HG03097 (cell line): ENCODE results near the gene EFCAB3.
"Not testable (repeated sequence)": the region's sequence is repeated elsewhere in the genome, so short reads cannot be mapped to it uniquely, and the experiment has no call there.

Source experiments
- ATAC-seq: cut with Tn5 transposase; IDR thresholded peaks from one replicate; pipeline ENCODE4 v1.9.1; 2021; ENCODE audit not compliant: unreplicated experiment, low FRiP score

Gene EFCAB3

GRCh38 chr17:62380253-62380652 lies at the start of gene EFCAB3:
Gene EFCAB3 (plus strand): TSS chr17:62380553. CDS start chr17:62382980, 2,427 bp downstream.
- no peak for ATAC-seq

- no peak for ATAC-seq
These were observed 43.8 kb upstream of the EFCAB3 start for GRCh38 chr17:62336527-62336926.

DNA sequence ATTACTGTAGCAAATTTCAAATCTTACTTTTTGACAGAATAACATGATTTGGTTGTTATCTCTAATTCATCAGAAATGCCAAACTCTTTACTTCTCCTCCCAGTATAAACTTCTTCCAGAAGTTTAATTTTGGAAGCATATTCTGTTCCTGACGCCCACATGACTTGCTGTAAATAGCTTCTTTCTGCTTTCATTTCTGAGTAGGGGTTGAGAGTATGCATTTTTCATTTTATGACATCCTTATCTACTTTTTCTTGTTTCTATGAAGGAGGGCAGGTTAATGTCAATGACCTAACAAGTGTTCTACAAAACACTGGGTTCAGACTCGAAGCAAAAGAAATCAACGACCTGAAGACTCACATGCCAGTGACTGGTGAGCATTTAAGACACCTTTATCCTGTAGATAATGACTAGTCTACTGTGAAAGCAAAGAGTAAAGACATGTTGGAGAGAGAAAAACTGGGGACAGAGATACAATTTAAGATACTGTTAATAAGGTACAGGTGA lies 36.5 kb upstream of the EFCAB3 start:
- ATAC-seq: no peak

- ATAC-seq: no peak
These were observed 29.2 kb upstream of the EFCAB3 start for GRCh38 chr17:62351176-62351575.

- ATAC-seq: no peak
These were observed 14.2 kb upstream of the EFCAB3 start for GRCh38 chr17:62366191-62366590.

DNA sequence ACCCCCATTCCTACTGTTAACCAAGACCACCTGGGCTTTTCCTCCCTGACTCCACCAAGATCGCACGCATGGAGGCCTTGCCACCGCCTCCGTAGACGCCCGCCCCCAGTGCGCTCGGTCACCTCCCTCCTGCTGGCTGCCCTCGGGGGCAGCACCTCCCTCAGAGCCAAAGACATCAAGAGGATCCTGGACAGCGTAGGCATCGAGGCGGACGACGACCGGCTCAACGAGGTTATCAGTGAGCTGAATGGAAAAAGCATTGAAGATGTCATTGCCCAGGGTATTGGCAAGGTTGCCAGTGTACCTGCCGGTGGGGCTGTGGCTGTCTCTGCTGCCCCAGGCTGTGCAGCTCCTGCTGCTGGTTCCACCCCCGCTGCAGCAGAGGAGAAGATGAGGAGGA lies 1.2 kb downstream of the EFCAB3 start:
- no peak for ATAC-seq

DNA sequence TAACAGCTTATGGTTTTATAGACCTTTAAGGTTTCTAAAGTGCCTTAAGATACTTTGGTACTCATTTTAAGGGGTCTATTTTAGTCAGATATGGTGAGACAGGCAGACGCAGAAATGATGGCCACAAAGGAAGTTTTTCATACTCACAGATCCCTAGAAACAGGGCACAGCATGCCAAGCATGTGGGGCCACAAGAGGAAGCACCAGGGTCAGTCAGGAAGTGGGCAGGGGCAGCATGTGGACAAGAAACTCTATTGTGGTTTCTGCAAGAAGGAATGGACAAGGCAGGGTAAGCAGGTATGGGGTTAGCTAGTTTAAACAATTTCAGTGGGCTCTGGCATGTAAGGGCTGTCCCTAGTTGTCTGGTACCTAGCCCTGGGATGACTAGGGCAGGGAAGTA lies 8.5 kb downstream of the EFCAB3 start:
- ATAC-seq: no peak

GRCh38 chr17:62392908-62393307 lies 12.6 kb downstream of the EFCAB3 start:
- ATAC-seq: no peak

DNA sequence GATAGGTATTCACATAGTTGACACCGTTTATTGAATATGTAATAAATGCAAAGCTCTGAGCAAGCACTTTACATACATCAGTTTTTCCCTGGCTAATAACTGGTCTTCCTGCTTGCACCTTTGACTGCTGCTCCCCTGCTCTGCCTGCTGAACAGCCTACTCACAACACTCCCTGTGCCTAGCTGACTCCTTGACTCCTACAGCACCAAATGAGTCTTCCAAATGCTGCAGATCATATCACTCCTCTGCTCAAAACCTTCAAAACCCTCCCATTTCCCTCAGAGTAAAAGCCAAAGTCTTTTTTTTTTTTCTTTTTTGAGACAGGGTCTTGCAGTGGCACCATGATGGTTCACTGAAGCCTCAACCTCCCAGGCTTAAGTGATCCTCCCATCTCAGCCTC lies 18.5 kb downstream of the EFCAB3 start:
- ATAC-seq: no peak

GRCh38 chr17:62405451-62405850 lies 25.1 kb downstream of the EFCAB3 start:
- no peak for ATAC-seq

DNA sequence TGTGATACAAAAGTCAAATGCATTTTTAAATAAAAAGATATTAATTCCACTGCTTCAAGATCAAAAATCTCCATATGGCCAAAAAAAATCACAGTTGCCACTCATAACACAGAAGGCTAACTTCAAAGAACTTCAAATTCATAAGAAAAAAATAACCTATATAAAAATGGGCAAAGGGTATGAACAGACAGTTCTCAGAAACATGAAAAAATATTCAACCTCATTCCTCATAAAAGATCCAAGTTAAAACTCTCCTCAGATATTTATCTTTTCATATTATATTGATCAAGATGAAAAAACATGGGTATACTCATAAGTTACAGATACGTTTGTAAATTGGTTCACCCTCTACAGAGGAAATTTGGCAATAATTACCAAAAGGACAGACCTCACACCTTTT lies 32.7 kb downstream of the EFCAB3 start:
- not testable (repeated sequence) for ATAC-seq

GRCh38 chr17:62423647-62424461 lies 43.5 kb downstream of the EFCAB3 start, which contains the start of gene METTL2A:
Gene METTL2A (plus strand): TSS chr17:62423897. CDS start chr17:62423903, 6 bp downstream.
- peak; percentile 93 for ATAC-seq

DNA sequence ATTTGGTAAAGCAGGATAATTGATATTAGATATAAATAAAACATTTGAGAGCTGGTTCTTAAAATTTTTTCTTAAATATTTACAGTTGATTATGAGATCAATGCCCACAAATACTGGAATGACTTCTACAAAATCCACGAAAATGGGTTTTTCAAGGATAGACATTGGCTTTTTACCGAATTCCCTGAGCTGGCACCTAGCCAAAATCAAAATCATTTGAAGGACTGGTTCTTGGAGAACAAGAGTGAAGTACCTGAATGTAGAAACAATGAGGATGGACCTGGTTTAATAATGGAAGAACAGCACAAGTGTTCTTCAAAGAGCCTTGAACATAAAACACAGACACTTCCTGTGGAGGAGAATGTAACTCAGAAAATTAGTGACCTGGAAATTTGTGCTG lies 45.9 kb downstream of the EFCAB3 start:
- not testable (repeated sequence) for ATAC-seq

GRCh38 chr17:62435251-62435650 lies 54.9 kb downstream of the EFCAB3 start:
- not testable (repeated sequence) for ATAC-seq

DNA sequence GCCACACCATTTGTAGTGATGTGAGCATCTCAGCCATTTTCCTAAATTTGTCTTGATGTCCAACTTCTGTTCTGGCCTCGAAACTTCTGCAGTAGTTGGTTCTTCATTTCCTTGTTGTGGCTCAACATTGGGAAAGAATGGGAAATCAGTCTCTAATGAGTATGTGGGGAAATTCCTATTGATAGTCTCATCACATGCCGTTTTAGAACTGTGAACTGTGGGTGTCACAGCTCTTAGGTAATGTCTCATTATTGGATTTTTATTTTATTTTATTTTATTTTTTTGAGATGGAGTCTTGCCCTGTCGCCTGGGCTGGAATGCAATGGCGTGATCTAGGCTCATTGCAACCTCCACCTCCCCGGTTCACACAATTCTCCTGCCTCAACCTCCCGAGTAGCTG lies 60.8 kb downstream of the EFCAB3 start:
- ATAC-seq: not testable (repeated sequence)

GRCh38 chr17:62444063-62444462 lies 63.7 kb downstream of the EFCAB3 start:
- ATAC-seq: no peak

DNA sequence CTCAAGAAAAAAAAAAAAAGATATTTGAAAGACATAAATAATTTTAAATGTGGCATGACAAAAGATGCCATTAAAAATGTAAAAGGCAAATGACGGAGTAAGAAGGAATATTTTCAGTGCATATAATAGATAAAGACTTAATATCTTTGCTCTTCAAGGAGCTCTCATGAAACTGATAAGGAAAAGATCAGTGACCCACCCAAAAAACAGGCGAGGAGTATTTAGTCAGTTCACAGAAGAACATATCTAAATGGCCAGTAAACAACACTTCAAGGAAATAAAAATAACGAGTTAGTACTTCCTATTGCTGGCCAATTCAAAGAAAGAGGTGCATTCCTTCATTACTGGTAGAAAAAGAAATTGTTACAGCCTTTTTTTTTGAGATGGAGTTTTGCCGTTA lies 65.4 kb downstream of the EFCAB3 start:
- ATAC-seq: not testable (repeated sequence)

- not testable (repeated sequence) for ATAC-seq
These were observed 71.8 kb downstream of the EFCAB3 start for GRCh38 chr17:62452195-62452594.

DNA sequence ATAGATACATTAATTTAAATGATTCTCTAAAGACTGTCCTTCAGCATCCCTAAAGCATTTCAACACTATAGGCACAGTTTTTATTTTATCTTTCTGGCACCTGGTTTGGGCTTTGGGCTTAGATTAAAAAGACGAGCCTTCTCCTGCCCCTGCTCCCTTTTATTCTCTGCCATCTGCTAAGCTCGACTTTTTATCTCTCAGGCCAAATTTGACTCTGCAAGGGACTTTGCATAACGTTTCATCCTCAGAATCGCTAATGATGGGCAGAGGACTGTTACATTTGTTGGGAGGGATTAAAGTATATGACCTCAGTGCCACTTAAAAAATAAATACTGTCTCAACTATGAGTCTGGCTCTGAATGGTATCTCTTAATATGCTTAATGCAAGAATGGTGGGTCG lies 72.7 kb downstream of the EFCAB3 start:
- ATAC-seq: not testable (repeated sequence)

DNA sequence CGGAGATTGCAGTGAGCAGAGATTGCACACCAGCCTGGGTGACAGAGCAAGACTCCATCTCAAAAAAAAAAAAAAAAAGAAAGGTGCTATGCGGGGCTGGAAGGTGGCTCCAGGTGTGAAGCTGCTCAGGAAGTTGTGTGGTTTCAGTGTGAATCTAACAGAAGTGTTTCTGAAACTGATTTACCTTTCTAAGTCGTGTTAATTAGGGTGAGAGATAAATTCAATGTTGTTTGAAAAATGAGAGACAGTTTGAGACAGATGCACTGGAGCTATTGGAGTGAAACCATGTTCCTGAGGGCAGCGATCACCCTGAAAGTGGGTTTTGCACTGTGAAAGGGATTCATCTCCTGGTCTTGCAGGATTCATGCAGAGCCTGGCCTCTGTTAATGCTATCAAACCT lies 73.3 kb downstream of the EFCAB3 start:
- ATAC-seq: peak; percentile 49

DNA sequence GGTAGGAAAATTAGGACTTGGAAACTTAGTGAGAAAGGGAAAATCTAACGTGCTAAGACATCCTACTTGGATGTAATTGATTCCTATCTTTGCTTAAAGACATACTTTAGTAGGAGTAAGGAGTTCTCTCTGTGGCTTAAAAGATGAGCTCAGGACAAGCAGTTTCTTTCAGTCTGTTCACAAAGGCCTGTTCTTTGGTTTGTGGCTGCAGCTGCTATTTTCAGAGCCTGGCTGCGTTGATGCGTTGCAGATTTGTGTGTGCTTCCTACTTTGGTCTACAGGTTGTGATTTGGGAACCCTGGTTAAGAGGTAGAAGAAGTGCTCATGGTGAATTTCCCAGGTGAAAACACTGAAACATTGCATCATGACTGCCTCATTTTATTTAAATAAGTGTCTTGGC lies 73.8 kb downstream of the EFCAB3 start:
- ATAC-seq: not testable (repeated sequence)

- no peak for ATAC-seq
These were observed 75.7 kb downstream of the EFCAB3 start for GRCh38 chr17:62456016-62456415.
